OCI-LY7 (cell line): Measurements from ENCODE around the gene ACOT13. TPM values are rescaled to one million over a fixed set of nuclear protein-coding genes. Genes with fewer than 3 reads are reported as not detected.

ENCODE experiments used
- BruUV-seq: library from RNA; stranded (reverse); fragments of 400-500 nt; replicated peaks from 2 replicates; lab custom pipeline; 2021; lab: Mats Ljungman, UMichigan
- CTCF ChIA-PET: fragments of 300-600 bp; sonication (Branson Sonifier 250); formaldehyde crosslinking; loops from one replicate; lab custom pipeline; 2022; ENCODE audit warnings: antibody characterized with exemption; ENCODE audit not compliant: unreplicated experiment; lab: Charles Lee
- POLR2A ChIA-PET: fragments of 300-600 bp; sonication (Branson Sonifier 250); formaldehyde crosslinking; loops from one replicate; lab custom pipeline; 2022; ENCODE audit warnings: antibody characterized with exemption; lab: Charles Lee
- DNase-seq: peaks from one replicate; pipeline ENCODE4 v3.0.0-alpha.2; 2015; ENCODE audit warnings: low spot score
- H2AFZ ChIP-seq: fragments of 200-600 bp; sonication (generic), shearing (Covaris generic); 2 replicates; pipeline ENCODE4 v1.6.1; 2014; ENCODE audit warnings: mild to moderate bottlenecking, antibody characterized with exemption, low read length, moderate library complexity
- H3K27ac ChIP-seq: fragments of 200-600 bp; sonication (generic); 2 replicates; pipeline ENCODE4 v1.5.1; 2014; ENCODE audit warnings: mixed run types, low read depth, mild to moderate bottlenecking, moderate library complexity, low read length, inconsistent platforms; ENCODE audit not compliant: poor library complexity, severe bottlenecking
- H3K36me3 ChIP-seq: fragments of 200-600 bp; sonication (generic); 2 replicates; pipeline ENCODE4 v1.6.1; 2014; ENCODE audit warnings: mild to moderate bottlenecking, antibody characterized with exemption, low read length, moderate library complexity, mixed read lengths; ENCODE audit not compliant: insufficient read depth
- H3K4me1 ChIP-seq: fragments of 200-600 bp; sonication (generic); 2 replicates; pipeline ENCODE4 v1.5.1; 2014; ENCODE audit warnings: mild to moderate bottlenecking, low read length; ENCODE audit not compliant: insufficient read depth, poor library complexity, severe bottlenecking
- H3K4me2 ChIP-seq: fragments of 200-600 bp; sonication (generic); 2 replicates; pipeline ENCODE4 v1.6.1; 2014; ENCODE audit warnings: mild to moderate bottlenecking, low read length
- H3K4me3 ChIP-seq: fragments of 200-600 bp; sonication (generic); 2 replicates; pipeline ENCODE4 v1.5.1; 2014; ENCODE audit warnings: mild to moderate bottlenecking, low read depth, low read length; ENCODE audit not compliant: poor library complexity, severe bottlenecking
- H3K79me2 ChIP-seq: fragments of 200-600 bp; sonication (generic); 2 replicates; pipeline ENCODE4 v1.6.1; 2016; ENCODE audit warnings: low read depth, mild to moderate bottlenecking, low read length, moderate library complexity, mixed read lengths; ENCODE audit not compliant: insufficient read depth
- H3K9me2 ChIP-seq: fragments of 200-600 bp; sonication (generic); 2 replicates; pipeline ENCODE4 v1.6.1; 2016; ENCODE audit warnings: mild to moderate bottlenecking, low read length, mixed read lengths; ENCODE audit not compliant: insufficient read depth
- H3K9me3 ChIP-seq: fragments of 200-600 bp; sonication (generic); 2 replicates; pipeline ENCODE4 v1.6.1; 2014; ENCODE audit warnings: mild to moderate bottlenecking, mixed run types, low read length, mixed read lengths
- H4K20me1 ChIP-seq: fragments of 200-600 bp; sonication (generic); 2 replicates; pipeline ENCODE4 v1.6.1; 2014; ENCODE audit warnings: mild to moderate bottlenecking, antibody characterized with exemption, low read length, moderate library complexity, mixed read lengths; ENCODE audit not compliant: insufficient read depth
- EZH2phosphoT487 ChIP-seq: fragments of 200-600 bp; sonication (generic); IDR thresholded peaks from 2 replicates; pipeline ENCODE4 v1.6.1; 2018; ENCODE audit warnings: low read depth, borderline replicate concordance, mild to moderate bottlenecking, mixed run types, antibody characterized with exemption, low read length, moderate library complexity, mixed read lengths
- intact Hi-C: fragments of 100-400 bp; cut with micrococcal nuclease; formaldehyde crosslinking; loops from one replicate; pipeline ENCODE4 v1.10.0; 2022; ENCODE audit not compliant: unreplicated experiment
- total RNA-seq, 2 experiments: library from RNA; depleted of rRNA in 1 of 2; stranded (reverse); fragments of >200 nt in 1 of 2; shearing (Covaris generic) in 1 of 2; gene quantifications; 2 replicates each; pipeline ENCODE4 v1.2.3, GENCODE V29; 2014 to 2022
- TF ChIP-seq, protein P1 (sequence below): fragments of 200-600 bp; sonication (generic); conservative IDR thresholded peaks from 2 replicates; pipeline ENCODE4 v1.5.1; 2014; ENCODE audit warnings: mild to moderate bottlenecking, antibody characterized with exemption, low read length, moderate library complexity, mixed read lengths

The ACOT13 gene
- total RNA-seq, 2 experiments from 2014 or later = 4.1 to 16.4 TPM

GRCh38 chr6:24690593-24690992 is 23.7 kb downstream of the ACOT13 start:
- H3K79me2 ChIP-seq = no peaks in the 10 kb centered on the region
- intact Hi-C loops = loop anchor here (5.0 to 10.0 kb wide), 2 partner anchors 258 to 324 kb away; no protein-coding TSS in a partner anchor
- H3K36me3 ChIP-seq = no peaks in the 10 kb centered on the region
- no peaks in the 10 kb centered on the region for H3K9me3 ChIP-seq
- H3K4me1 ChIP-seq = peaks cover 7% of the 10 kb centered on the region
- H4K20me1 ChIP-seq = no peaks in the 10 kb centered on the region
- DNase-seq = no peak
- TF ChIP-seq, protein P1, sequence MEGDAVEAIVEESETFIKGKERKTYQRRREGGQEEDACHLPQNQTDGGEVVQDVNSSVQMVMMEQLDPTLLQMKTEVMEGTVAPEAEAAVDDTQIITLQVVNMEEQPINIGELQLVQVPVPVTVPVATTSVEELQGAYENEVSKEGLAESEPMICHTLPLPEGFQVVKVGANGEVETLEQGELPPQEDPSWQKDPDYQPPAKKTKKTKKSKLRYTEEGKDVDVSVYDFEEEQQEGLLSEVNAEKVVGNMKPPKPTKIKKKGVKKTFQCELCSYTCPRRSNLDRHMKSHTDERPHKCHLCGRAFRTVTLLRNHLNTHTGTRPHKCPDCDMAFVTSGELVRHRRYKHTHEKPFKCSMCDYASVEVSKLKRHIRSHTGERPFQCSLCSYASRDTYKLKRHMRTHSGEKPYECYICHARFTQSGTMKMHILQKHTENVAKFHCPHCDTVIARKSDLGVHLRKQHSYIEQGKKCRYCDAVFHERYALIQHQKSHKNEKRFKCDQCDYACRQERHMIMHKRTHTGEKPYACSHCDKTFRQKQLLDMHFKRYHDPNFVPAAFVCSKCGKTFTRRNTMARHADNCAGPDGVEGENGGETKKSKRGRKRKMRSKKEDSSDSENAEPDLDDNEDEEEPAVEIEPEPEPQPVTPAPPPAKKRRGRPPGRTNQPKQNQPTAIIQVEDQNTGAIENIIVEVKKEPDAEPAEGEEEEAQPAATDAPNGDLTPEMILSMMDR = no peak
- TF ChIP-seq EZH2phosphoT487 = no peak
- H3K4me3 ChIP-seq = no peak overlapping the region
- H2AFZ ChIP-seq = no peak overlapping the region
- no peak overlapping the region for H3K4me2 ChIP-seq
- H3K9me2 ChIP-seq = no peaks in the 10 kb centered on the region
- H3K27ac ChIP-seq = no peak overlapping the region
- POLR2A ChIA-PET = no interaction called here
- no TSS peak for BruUV-seq
- CTCF ChIA-PET = no interaction called here

DNA sequence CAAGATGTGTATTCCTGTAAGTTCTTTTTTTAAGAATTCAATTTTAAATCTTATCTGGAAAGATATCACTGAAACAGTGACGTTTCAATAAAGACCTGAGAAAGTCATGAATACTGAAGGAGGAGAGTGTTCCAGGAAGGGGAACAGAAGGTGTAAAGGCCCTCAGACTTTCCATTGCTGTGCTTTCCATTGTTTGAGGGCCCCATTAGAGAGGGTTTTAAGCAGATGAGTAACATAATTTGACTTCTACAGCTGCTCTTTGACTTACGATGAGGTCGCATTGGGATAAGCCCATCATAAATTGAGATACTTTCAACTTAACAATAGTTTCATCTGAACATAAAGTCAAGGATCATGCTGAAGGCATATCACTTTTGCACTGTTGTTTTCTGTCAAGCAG is 24.7 kb downstream of the ACOT13 start:
- intact Hi-C loops = loop anchor here (5.0 to 10.0 kb wide), 2 partner anchors 259 to 323 kb away; no protein-coding TSS in a partner anchor
- Histone ChIP-seq H3K27ac (no peak overlapping the region), H3K4me2 (no peak overlapping the region), H3K9me2 (no peaks in the 10 kb centered on the region), H3K4me1 (peaks cover 7% of the 10 kb centered on the region), H4K20me1 (no peaks in the 10 kb centered on the region), H3K4me3 (no peak overlapping the region), H3K79me2 (no peaks in the 10 kb centered on the region), H2AFZ (no peak overlapping the region), H3K9me3 (no peaks in the 10 kb centered on the region), H3K36me3 (no peaks in the 10 kb centered on the region)
- CTCF ChIA-PET = no interaction called here
- no peak for DNase-seq
- no TSS peak for BruUV-seq
- POLR2A ChIA-PET = interaction anchor here (1.0 kb wide), 1 partner anchor 55 kb away, joined by 3 read pairs; no protein-coding TSS in a partner anchor
- TF ChIP-seq, protein P1 = no peak
- no peak for TF ChIP-seq EZH2phosphoT487

- DNase-seq = no peak
- CTCF ChIA-PET = no interaction called here
- Histone ChIP-seq H3K9me2 (no peaks in the 10 kb centered on the region), H2AFZ (no peak overlapping the region), H4K20me1 (no peaks in the 10 kb centered on the region), H3K36me3 (no peaks in the 10 kb centered on the region), H3K9me3 (no peaks in the 10 kb centered on the region), H3K4me1 (peaks cover 7% of the 10 kb centered on the region), H3K4me3 (no peak overlapping the region), H3K27ac (no peak overlapping the region), H3K79me2 (no peaks in the 10 kb centered on the region), H3K4me2 (no peak overlapping the region)
- BruUV-seq = no TSS peak
- intact Hi-C loops = loop anchor here (5.0 to 10.0 kb wide), 2 partner anchors 260 to 323 kb away; no protein-coding TSS in a partner anchor
- TF ChIP-seq, protein P1 = no peak
- no peak for TF ChIP-seq EZH2phosphoT487
- POLR2A ChIA-PET = interaction anchor here (1.0 kb wide), 1 partner anchor 55 kb away, joined by 3 read pairs; no protein-coding TSS in a partner anchor
These were observed 25.1 kb downstream of the ACOT13 start for GRCh38 chr6:24692003-24692402.
